ENCODE data around the gene SLC16A7.

SLC16A7 gene

DNA sequence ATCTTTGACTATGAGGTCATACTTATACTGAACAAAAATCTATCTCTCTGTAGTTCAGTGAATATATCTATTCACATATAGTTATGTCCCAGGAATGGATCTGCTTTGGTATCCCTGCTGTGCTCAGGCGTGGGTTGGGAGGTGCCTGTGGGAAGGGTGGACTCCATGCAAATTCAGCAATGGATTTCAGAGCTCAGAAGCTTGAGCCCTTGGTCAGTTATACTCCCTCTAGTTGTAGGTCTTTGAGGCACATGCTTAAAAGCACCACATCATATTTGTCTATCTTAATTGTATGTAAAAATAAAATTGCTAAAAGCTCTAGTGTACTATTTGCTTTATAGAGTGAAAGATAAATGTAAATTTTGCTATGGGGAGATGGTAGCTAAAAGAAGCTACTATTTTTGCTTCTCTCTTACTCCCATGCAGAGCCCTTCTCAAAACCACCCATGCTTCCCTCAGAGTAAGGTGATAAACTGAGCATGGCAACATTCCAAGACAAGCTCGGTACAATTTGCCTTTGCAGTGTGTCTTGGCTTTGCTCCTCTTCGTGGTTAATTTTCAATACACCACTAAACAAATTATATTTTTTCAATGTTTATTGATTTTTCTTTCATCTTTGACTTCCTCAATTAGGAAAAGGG lies 54.9 kb downstream of the SLC16A7 start:
- no peaks in the 10 kb centered on the region for H4K20me1 ChIP-seq (ENCODE audit: insufficient read depth, low read length)
- H3K9me3 ChIP-seq (ENCODE audit: low read length): no peaks in the 10 kb centered on the region; the same call in 1 of the 2 replicates
- H3K9ac ChIP-seq (ENCODE audit: low read length): no peak overlapping the region
- H3F3A ChIP-seq (ENCODE audit: insufficient read depth, low read length): no peaks in the 10 kb centered on the region
- H3K27ac ChIP-seq (ENCODE audit: low read depth, low read length, poor library complexity, severe bottlenecking): no peak overlapping the region
- TF ChIP-seq CTCF (IDR thresholded peaks at IDR 0.05; ENCODE audit: low read length) (no peak), EZH2 (IDR thresholded peaks at IDR 0.05; ENCODE audit: borderline replicate concordance, low read length) (no peak)
- no peaks in the 10 kb centered on the region for H3K4me1 ChIP-seq (ENCODE audit: insufficient read depth, low read length, severe bottlenecking)
- no peak overlapping the region for H2AFZ ChIP-seq (ENCODE audit: low read length)
- no peaks in the 10 kb centered on the region for H3K27me3 ChIP-seq (ENCODE audit: insufficient read depth, low read length)
- no peaks in the 10 kb centered on the region for H3K9me2 ChIP-seq (ENCODE audit: low read depth, low read length)
- no peak overlapping the region for H3K4me2 ChIP-seq (ENCODE audit: low read length)
- H3K4me3 ChIP-seq (ENCODE audit: low read depth, low read length, poor library complexity, severe bottlenecking): no peak overlapping the region
- no peaks in the 10 kb centered on the region for H3K79me2 ChIP-seq (ENCODE audit: insufficient read depth, low read length)
- H3K36me3 ChIP-seq (ENCODE audit: insufficient read depth, low read length): peaks cover 13% of the 10 kb centered on the region

- Histone ChIP-seq H2AFZ (ENCODE audit: low read length) (no peak overlapping the region), H3K27ac (ENCODE audit: low read depth, low read length, poor library complexity, severe bottlenecking) (no peak overlapping the region), H3K4me3 (ENCODE audit: low read depth, low read length, poor library complexity, severe bottlenecking) (no peak overlapping the region), H3K36me3 (ENCODE audit: insufficient read depth, low read length) (peaks cover 11% of the 10 kb centered on the region; the same call in 1 of the 2 replicates), H3K79me2 (ENCODE audit: insufficient read depth, low read length) (no peaks in the 10 kb centered on the region), H3K9me3 (ENCODE audit: low read length) (no peaks in the 10 kb centered on the region; the same call in 1 of the 2 replicates), H3K9ac (ENCODE audit: low read length) (no peak overlapping the region), H4K20me1 (ENCODE audit: insufficient read depth, low read length) (no peaks in the 10 kb centered on the region), H3F3A (ENCODE audit: insufficient read depth, low read length) (no peaks in the 10 kb centered on the region), H3K4me2 (ENCODE audit: low read length) (no peak overlapping the region), H3K4me1 (ENCODE audit: insufficient read depth, low read length, severe bottlenecking) (no peaks in the 10 kb centered on the region), H3K9me2 (ENCODE audit: low read depth, low read length) (no peaks in the 10 kb centered on the region), H3K27me3 (ENCODE audit: insufficient read depth, low read length) (no peaks in the 10 kb centered on the region)
- no peak for TF ChIP-seq EZH2 (IDR thresholded peaks at IDR 0.05; ENCODE audit: borderline replicate concordance, low read length)
- TF ChIP-seq CTCF (IDR thresholded peaks at IDR 0.05; ENCODE audit: low read length): no peak
Measured at GRCh38 chr12:59651229-59651920, 55.5 kb downstream of the SLC16A7 start.

DNA sequence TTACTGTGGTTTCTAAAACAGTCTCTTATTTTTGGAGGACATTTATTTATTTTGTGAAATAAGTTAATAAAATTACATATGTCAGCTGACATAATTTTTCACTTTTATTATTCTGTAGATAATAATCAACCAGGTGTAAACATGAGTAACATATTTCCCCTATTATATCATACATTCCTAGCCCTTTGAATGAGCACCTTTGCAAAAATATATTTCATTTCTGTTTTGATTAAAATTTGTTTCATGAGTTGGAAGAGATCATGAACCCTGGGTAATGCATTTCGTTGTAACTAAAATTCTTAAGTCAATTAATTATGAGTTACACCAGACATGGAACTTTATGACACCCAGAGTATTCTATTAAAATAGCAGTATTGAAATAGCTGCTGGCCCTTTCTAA lies 56.3 kb downstream of the SLC16A7 start:
- no peak for TF ChIP-seq CTCF (IDR thresholded peaks at IDR 0.05; ENCODE audit: low read length)
- no peak for TF ChIP-seq EZH2 (IDR thresholded peaks at IDR 0.05; ENCODE audit: borderline replicate concordance, low read length)
- no peaks in the 10 kb centered on the region for H3K79me2 ChIP-seq (ENCODE audit: insufficient read depth, low read length)
- no peak overlapping the region for H3K4me3 ChIP-seq (ENCODE audit: low read depth, low read length, poor library complexity, severe bottlenecking)
- H3K9ac ChIP-seq (ENCODE audit: low read length): no peak overlapping the region
- no peaks in the 10 kb centered on the region for H3K9me2 ChIP-seq (ENCODE audit: low read depth, low read length)
- no peaks in the 10 kb centered on the region for H4K20me1 ChIP-seq (ENCODE audit: insufficient read depth, low read length)
- H3K4me2 ChIP-seq (ENCODE audit: low read length): no peak overlapping the region
- H3K4me1 ChIP-seq (ENCODE audit: insufficient read depth, low read length, severe bottlenecking): no peaks in the 10 kb centered on the region
- no peak overlapping the region for H2AFZ ChIP-seq (ENCODE audit: low read length)
- no peaks in the 10 kb centered on the region for H3F3A ChIP-seq (ENCODE audit: insufficient read depth, low read length)
- H3K27me3 ChIP-seq (ENCODE audit: insufficient read depth, low read length): no peaks in the 10 kb centered on the region
- H3K36me3 ChIP-seq (ENCODE audit: insufficient read depth, low read length): peaks cover 6% of the 10 kb centered on the region; the same call in 1 of the 2 replicates
- H3K9me3 ChIP-seq (ENCODE audit: low read length): no peaks in the 10 kb centered on the region
- no peak overlapping the region for H3K27ac ChIP-seq (ENCODE audit: low read depth, low read length, poor library complexity, severe bottlenecking)
